HEK293 (cell line): ENCODE data around the gene BLVRB.

Source experiments
- CTCF ChIP-seq: fragments of 450-650 bp; formaldehyde crosslinking; IDR thresholded peaks from 2 replicates; pipeline ENCODE4 v1.5.1; 2016; ENCODE audit warnings: missing biosample characterization, missing genetic modification characterization
- KLF16 ChIP-seq: fragments of 450-650 bp; formaldehyde crosslinking; IDR thresholded peaks from 2 replicates; pipeline ENCODE4 v1.5.1; 2017; ENCODE audit warnings: missing biosample characterization, missing genetic modification characterization
- YY1 ChIP-seq: fragments of 450-650 bp; formaldehyde crosslinking; IDR thresholded peaks from 2 replicates; pipeline ENCODE4 v1.5.1; 2018; ENCODE audit warnings: missing biosample characterization, missing genetic modification characterization
- ZNF132 ChIP-seq: fragments of 450-650 bp; formaldehyde crosslinking; IDR thresholded peaks from 2 replicates; pipeline ENCODE4 v1.5.1; 2017; ENCODE audit warnings: missing biosample characterization, missing genetic modification characterization, borderline replicate concordance
- ZNF549 ChIP-seq: fragments of 450-650 bp; IDR thresholded peaks from 2 replicates; pipeline ENCODE4 v1.5.1; 2018; ENCODE audit warnings: missing biosample characterization, missing genetic modification characterization, mild to moderate bottlenecking, inconsistent platforms, moderate library complexity
- TF ChIP-seq, protein P1 (sequence below): fragments of 450-650 bp; formaldehyde crosslinking; IDR thresholded peaks from 2 replicates; pipeline ENCODE4 v1.5.1; 2016; ENCODE audit warnings: missing biosample characterization, missing genetic modification characterization, low read depth
- TF ChIP-seq, protein P2 (sequence below): fragments of 450-650 bp; formaldehyde crosslinking; IDR thresholded peaks from 2 replicates; pipeline ENCODE4 v1.5.1; 2016; ENCODE audit warnings: missing biosample characterization, missing genetic modification characterization
- TF ChIP-seq, protein P3 (sequence below): fragments of 450-650 bp; formaldehyde crosslinking; IDR thresholded peaks from 2 replicates; pipeline ENCODE4 v1.5.1; 2016; ENCODE audit warnings: missing biosample characterization, missing genetic modification characterization
- TF ChIP-seq, protein P4 (sequence below): fragments of 450-650 bp; formaldehyde crosslinking; conservative IDR thresholded peaks from 2 replicates; pipeline ENCODE4 v1.5.1; 2016; ENCODE audit warnings: low read depth, missing biosample characterization, missing genetic modification characterization
- TF ChIP-seq, protein P5 (sequence below): fragments of 450-650 bp; formaldehyde crosslinking; IDR thresholded peaks from 2 replicates; pipeline ENCODE4 v1.5.1; 2016; ENCODE audit warnings: missing biosample characterization, missing genetic modification characterization

GRCh38 chr19:40512110-40512472 lies 46.5 kb upstream of the BLVRB start:
- TF ChIP-seq CTCF (tag by site-specific recombination), result no peak
- TF ChIP-seq YY1, result no peak
- TF ChIP-seq ZNF549, result no peak
- TF ChIP-seq, protein P1, sequence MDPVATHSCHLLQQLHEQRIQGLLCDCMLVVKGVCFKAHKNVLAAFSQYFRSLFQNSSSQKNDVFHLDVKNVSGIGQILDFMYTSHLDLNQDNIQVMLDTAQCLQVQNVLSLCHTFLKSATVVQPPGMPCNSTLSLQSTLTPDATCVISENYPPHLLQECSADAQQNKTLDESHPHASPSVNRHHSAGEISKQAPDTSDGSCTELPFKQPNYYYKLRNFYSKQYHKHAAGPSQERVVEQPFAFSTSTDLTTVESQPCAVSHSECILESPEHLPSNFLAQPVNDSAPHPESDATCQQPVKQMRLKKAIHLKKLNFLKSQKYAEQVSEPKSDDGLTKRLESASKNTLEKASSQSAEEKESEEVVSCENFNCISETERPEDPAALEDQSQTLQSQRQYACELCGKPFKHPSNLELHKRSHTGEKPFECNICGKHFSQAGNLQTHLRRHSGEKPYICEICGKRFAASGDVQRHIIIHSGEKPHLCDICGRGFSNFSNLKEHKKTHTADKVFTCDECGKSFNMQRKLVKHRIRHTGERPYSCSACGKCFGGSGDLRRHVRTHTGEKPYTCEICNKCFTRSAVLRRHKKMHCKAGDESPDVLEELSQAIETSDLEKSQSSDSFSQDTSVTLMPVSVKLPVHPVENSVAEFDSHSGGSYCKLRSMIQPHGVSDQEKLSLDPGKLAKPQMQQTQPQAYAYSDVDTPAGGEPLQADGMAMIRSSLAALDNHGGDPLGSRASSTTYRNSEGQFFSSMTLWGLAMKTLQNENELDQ, result no peak
- TF ChIP-seq ZNF132 (tag by site-specific recombination), result no peak
- no peak for TF ChIP-seq KLF16
- TF ChIP-seq, protein P2, sequence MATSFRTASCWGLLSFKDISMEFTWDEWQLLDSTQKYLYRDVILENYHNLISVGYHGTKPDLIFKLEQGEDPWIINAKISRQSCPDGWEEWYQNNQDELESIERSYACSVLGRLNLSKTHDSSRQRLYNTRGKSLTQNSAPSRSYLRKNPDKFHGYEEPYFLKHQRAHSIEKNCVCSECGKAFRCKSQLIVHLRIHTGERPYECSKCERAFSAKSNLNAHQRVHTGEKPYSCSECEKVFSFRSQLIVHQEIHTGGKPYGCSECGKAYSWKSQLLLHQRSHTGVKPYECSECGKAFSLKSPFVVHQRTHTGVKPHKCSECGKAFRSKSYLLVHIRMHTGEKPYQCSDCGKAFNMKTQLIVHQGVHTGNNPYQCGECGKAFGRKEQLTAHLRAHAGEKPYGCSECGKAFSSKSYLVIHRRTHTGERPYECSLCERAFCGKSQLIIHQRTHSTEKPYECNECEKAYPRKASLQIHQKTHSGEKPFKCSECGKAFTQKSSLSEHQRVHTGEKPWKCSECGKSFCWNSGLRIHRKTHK, result no peak
- TF ChIP-seq, protein P3, sequence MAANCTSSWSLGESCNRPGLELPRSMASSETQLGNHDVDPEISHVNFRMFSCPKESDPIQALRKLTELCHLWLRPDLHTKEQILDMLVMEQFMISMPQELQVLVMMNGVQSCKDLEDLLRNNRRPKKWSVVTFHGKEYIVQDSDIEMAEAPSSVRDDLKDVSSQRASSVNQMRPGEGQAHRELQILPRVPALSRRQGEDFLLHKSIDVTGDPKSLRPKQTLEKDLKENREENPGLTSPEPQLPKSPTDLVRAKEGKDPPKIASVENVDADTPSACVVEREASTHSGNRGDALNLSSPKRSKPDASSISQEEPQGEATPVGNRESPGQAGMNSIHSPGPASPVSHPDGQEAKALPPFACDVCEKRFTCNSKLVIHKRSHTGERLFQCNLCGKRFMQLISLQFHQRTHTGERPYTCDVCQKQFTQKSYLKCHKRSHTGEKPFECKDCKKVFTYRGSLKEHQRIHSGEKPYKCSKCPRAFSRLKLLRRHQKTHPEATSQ, result no peak
- TF ChIP-seq, protein P4, sequence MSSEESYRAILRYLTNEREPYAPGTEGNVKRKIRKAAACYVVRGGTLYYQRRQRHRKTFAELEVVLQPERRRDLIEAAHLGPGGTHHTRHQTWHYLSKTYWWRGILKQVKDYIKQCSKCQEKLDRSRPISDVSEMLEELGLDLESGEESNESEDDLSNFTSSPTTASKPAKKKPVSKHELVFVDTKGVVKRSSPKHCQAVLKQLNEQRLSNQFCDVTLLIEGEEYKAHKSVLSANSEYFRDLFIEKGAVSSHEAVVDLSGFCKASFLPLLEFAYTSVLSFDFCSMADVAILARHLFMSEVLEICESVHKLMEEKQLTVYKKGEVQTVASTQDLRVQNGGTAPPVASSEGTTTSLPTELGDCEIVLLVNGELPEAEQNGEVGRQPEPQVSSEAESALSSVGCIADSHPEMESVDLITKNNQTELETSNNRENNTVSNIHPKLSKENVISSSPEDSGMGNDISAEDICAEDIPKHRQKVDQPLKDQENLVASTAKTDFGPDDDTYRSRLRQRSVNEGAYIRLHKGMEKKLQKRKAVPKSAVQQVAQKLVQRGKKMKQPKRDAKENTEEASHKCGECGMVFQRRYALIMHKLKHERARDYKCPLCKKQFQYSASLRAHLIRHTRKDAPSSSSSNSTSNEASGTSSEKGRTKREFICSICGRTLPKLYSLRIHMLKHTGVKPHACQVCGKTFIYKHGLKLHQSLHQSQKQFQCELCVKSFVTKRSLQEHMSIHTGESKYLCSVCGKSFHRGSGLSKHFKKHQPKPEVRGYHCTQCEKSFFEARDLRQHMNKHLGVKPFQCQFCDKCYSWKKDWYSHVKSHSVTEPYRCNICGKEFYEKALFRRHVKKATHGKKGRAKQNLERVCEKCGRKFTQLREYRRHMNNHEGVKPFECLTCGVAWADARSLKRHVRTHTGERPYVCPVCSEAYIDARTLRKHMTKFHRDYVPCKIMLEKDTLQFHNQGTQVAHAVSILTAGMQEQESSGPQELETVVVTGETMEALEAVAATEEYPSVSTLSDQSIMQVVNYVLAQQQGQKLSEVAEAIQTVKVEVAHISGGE (tag by site-specific recombination), result no peak
- TF ChIP-seq, protein P5, sequence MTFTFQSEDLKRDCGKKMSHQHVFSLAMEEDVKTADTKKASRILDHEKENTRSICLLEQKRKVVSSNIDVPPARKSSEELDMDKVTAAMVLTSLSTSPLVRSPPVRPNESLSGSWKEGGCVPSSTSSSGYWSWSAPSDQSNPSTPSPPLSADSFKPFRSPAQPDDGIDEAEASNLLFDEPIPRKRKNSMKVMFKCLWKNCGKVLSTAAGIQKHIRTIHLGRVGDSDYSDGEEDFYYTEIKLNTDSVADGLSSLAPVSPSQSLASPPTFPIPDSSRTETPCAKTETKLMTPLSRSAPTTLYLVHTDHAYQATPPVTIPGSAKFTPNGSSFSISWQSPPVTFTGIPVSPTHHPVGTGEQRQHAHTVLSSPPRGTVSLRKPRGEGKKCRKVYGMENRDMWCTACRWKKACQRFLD (tag by site-specific recombination), result no peak
